ENCODE data around the gene ATP8B2.

DNA sequence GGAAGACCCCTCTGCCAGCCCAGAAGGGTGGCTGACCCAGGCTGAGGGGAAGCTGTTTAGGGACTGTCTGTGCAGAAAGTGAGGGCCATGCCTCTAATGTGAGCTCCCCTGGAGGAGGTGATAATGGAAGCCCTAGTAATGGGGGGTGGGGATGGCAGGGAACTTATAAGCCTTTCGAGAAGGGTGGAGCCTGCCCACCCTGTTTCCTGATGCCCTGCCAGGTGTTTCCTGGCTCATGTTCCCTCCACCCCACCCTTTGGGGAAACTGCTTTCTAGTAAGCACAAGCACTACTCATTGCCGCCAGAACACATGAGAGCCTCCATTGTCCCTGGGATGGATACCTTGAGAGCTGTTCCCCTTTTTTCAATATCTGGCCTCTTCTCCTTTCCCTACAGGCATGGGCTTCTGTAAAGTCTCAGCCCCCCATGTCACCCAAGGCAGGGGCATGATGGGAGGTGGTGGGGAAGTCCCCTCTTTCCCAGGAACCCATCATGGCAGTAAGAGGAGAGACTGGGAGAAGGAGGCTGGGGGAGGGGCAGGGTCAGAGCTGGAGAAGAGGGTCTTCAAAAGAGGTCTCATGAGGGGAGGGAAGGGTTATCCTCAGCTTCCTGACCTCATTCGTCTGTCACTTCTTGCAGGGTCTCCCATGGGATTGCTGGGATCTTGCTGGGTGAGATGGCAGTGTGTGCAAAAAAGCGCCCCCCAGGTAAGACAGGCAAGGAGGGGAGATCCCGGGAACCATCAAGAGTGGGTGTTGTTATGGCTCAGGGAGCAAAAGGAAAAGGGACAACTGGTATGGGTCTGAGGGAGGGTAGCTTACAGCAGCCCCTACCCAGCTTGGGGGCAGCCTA, 2.4 kb downstream of the ATP8B2 start:
- TF ChIP-seq TARDBP (IDR thresholded peaks at IDR 0.05) = no peak
- TF ChIP-seq FOXA1 (IDR thresholded peaks at IDR 0.05) = no peak
- no peak for TF ChIP-seq SUZ12 (IDR thresholded peaks at IDR 0.05)
- no peak for TF ChIP-seq CTBP1 (IDR thresholded peaks at IDR 0.05; ENCODE audit: borderline replicate concordance)
- no peak for TF ChIP-seq ARNT (IDR thresholded peaks at IDR 0.05)
- TF ChIP-seq ELF4 (IDR thresholded peaks at IDR 0.05) = no peak
- TF ChIP-seq FOXK2 (IDR thresholded peaks at IDR 0.05) = no peak
